Stimulated activated naive CD8-positive, alpha-beta T cell treated with anti-CD3 and anti-CD28 coated beads, Interleukin-15, amount 100 ng/mL, for 72 hours (primary cell): ENCODE data around the gene SBF2.

Experiments used
- ATAC-seq: fragments of 150-1000 bp; cut with Tn5 transposase; 2 replicates; pipeline ENCODE4 v1.10.0; 2021; ENCODE audit warnings: mild to moderate bottlenecking, moderate library complexity
- DNase-seq, 2 donors: peaks; one replicate each; pipeline ENCODE4 v3.0.0; 2021 to 2022
- H3K27ac Mint-ChIP-seq, 2 donors: one replicate each; pipeline ENCODE4 v1.8.0; 2022; ENCODE audit warnings: mild to moderate bottlenecking in 2 of 2, mixed read lengths in 2 of 2, moderate library complexity in 2 of 2
- H3K27me3 Mint-ChIP-seq: one replicate; pipeline ENCODE4 v1.8.0; 2022; ENCODE audit warnings: mixed read lengths
- H3K4me1 Mint-ChIP-seq: one replicate; pipeline ENCODE4 v1.8.0; 2022; ENCODE audit warnings: mild to moderate bottlenecking, mixed read lengths
- H3K4me3 Mint-ChIP-seq, 2 donors: one replicate each; pipeline ENCODE4 v1.8.0; 2022; ENCODE audit warnings: mild to moderate bottlenecking in 2 of 2, mixed read lengths in 2 of 2, moderate library complexity in 1 of 2
- H3K9me3 Mint-ChIP-seq, 2 donors: one replicate each; pipeline ENCODE4 v1.8.0; 2022; ENCODE audit warnings: mixed read lengths in 2 of 2

Gene SBF2

DNA sequence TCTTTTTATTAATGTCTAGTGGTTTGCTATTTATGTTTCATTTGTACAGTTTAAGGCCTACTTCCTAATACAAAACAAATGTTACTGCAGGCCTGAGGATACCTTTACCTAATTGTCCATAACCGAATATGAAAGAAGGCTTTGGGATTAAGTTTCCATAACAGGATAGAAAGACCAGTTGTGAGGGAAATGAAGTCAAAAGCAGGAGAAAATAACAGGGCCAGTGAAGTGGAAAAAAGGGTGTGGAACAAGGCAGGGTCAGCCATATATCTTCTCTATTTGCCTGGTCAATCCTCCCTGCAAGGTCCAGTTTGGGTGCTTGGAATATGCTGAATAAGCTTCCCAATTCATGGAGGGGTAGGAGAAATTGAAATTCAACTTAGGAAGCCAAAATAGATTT, 418.6 kb downstream of the SBF2 start:
- no peaks in the 10 kb centered on the region for H3K4me1 Mint-ChIP-seq
- DNase-seq, result no peak
- H3K27me3 Mint-ChIP-seq, result no peaks in the 10 kb centered on the region
- H3K27ac Mint-ChIP-seq, result no peak overlapping the region
- no peak for ATAC-seq
- H3K4me3 Mint-ChIP-seq, result no peak overlapping the region
- peaks cover 9 to 14% of the 10 kb centered on the region in 2 donors for H3K9me3 Mint-ChIP-seq

GRCh38 chr11:9874466-9874865, 419.6 kb downstream of the SBF2 start:
- H3K27me3 Mint-ChIP-seq, result no peaks in the 10 kb centered on the region
- ATAC-seq (no peak), DNase-seq (no peak)
- H3K4me3 Mint-ChIP-seq, result no peak overlapping the region
- H3K4me1 Mint-ChIP-seq, result no peaks in the 10 kb centered on the region
- H3K9me3 Mint-ChIP-seq, result peaks cover 9 to 14% of the 10 kb centered on the region in 2 donors
- no peak overlapping the region for H3K27ac Mint-ChIP-seq

DNA sequence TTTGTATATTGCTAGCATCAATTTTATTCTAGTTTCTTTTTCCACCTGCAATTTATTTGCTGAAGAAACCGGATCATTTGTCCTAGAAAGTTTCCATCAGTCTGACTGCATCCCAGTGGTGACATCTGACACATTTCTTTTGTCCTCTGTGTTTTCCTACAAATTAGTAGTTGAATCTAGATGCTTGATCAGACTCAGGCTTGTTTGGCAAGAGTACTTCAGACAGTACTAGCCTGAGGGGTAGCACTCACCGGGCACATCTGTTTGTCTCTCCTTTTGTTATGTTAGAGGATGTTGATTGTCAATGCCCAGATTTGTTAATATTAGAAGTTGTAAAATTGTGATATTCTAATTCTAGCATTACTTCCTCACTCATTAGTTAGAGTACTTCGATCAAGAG, 425.4 kb downstream of the SBF2 start:
- no peak overlapping the region for H3K4me3 Mint-ChIP-seq
- H3K27ac Mint-ChIP-seq, result no peak overlapping the region
- no peak for DNase-seq
- H3K9me3 Mint-ChIP-seq, result peaks cover 9 to 10% of the 10 kb centered on the region in 2 donors
- H3K4me1 Mint-ChIP-seq, result no peaks in the 10 kb centered on the region
- H3K27me3 Mint-ChIP-seq, result no peaks in the 10 kb centered on the region
- no peak for ATAC-seq

DNA sequence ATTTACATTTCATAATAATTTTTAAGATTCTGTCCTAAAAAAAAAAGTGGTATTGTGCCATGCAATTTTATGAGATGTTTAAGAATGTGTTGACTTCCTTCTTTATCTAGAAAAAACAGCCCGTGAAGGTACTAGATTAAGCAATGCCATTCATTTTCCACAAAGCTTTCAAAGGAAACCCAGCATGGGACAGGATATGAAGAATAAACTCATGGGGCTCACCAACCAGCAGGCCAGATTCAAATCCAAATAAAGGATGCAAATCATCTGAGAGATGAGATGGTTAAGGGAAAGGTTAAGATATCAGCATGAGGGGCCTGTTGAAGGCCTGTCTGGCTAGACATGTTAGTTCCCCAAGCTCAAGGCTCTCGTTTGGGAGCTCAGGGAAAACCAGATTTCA, 431.0 kb downstream of the SBF2 start:
- Mint-ChIP-seq H3K9me3 (no peaks in the 10 kb centered on the region), H3K27me3 (no peaks in the 10 kb centered on the region), H3K4me3 (no peak overlapping the region), H3K4me1 (peaks cover 35% of the 10 kb centered on the region), H3K27ac (no peak overlapping the region)
- DNase-seq (no peak), ATAC-seq (no peak)

- H3K9me3 Mint-ChIP-seq, result no peaks in the 10 kb centered on the region
- no peak overlapping the region for H3K27ac Mint-ChIP-seq
- peaks cover 36% of the 10 kb centered on the region for H3K4me1 Mint-ChIP-seq
- H3K27me3 Mint-ChIP-seq, result no peaks in the 10 kb centered on the region
- ATAC-seq (peak; percentile 66), DNase-seq (peak; percentile 30 to 45)
- H3K4me3 Mint-ChIP-seq, result no peak overlapping the region
Observed at GRCh38 chr11:9861860-9862725, 431.9 kb downstream of the SBF2 start.

- Mint-ChIP-seq H3K27ac (peak overlapping the region; percentile 61 to 87), H3K27me3 (no peaks in the 10 kb centered on the region), H3K4me3 (peak overlapping the region; percentile 46 to 50), H3K4me1 (peaks cover 36% of the 10 kb centered on the region), H3K9me3 (no peaks in the 10 kb centered on the region)
- DNase-seq (peak; percentile 23 to 46), ATAC-seq (peak; percentile 95)
Observed at GRCh38 chr11:9859554-9860305, 434.3 kb downstream of the SBF2 start.

- Mint-ChIP-seq H3K27ac (peak overlapping the region; percentile 28 to 75), H3K9me3 (no peaks in the 10 kb centered on the region), H3K27me3 (no peaks in the 10 kb centered on the region), H3K4me1 (peaks cover 36% of the 10 kb centered on the region), H3K4me3 (peak overlapping the region; percentile 42 to 50)
- ATAC-seq, result no peak
- no peak for DNase-seq
Observed at GRCh38 chr11:9858822-9859221, 435.2 kb downstream of the SBF2 start.

DNA sequence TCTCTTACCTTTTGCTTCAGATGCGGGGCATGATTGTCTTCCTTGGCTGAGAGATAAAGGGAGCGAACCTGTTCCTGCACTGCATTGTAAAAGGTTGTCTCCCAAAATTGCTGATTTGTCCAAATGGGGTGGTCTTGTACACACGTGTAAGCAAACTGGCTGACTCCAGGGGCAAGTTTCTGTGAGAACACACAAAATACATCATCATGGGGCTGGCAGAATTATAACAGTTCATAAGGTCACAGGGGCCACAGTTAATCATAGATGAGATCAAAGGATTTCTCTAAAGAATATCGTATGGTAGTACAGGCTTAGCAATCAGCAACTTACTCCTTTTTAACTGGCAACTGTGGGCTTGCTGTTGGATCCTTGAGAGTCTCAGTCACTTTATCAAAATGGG, 435.8 kb downstream of the SBF2 start:
- no peak overlapping the region for H3K4me3 Mint-ChIP-seq
- peak overlapping the region in 1 of 2 donors; percentile 32 for H3K27ac Mint-ChIP-seq
- no peaks in the 10 kb centered on the region for H3K27me3 Mint-ChIP-seq
- ATAC-seq, result no peak
- no peak for DNase-seq
- no peaks in the 10 kb centered on the region for H3K9me3 Mint-ChIP-seq
- H3K4me1 Mint-ChIP-seq, result peaks cover 36% of the 10 kb centered on the region

GRCh38 chr11:9855579-9856287, 438.3 kb downstream of the SBF2 start:
- Mint-ChIP-seq H3K4me1 (peaks cover 26% of the 10 kb centered on the region), H3K4me3 (no peak overlapping the region), H3K9me3 (no peaks in the 10 kb centered on the region), H3K27ac (no peak overlapping the region), H3K27me3 (no peaks in the 10 kb centered on the region)
- DNase-seq (no peak), ATAC-seq (no peak)

GRCh38 chr11:9853929-9854552, 440.0 kb downstream of the SBF2 start:
- Mint-ChIP-seq H3K4me3 (no peak overlapping the region), H3K27me3 (no peaks in the 10 kb centered on the region), H3K4me1 (peaks cover 12% of the 10 kb centered on the region), H3K27ac (no peak overlapping the region), H3K9me3 (no peaks in the 10 kb centered on the region)
- DNase-seq (no peak), ATAC-seq (no peak)

DNA sequence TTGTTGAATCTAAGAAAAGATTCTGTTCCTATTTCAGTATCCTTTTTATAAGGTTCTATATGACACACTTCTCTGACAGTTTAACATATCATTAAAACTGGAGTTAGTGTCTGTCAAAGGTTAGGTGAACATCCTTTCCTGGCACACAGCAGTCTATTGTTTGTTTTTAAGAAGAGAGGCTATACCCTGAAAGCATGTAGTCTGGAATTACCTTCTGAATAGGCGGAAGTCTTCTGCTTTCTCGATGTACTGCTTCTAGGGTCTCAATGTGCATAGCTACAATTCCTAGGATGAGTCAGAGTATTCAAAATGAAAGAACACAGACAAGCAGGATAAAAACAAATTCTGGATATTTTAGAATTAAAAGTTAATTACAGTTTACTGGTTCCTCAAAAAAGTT, 441.6 kb downstream of the SBF2 start:
- no peak overlapping the region for H3K27ac Mint-ChIP-seq
- DNase-seq, result no peak
- no peaks in the 10 kb centered on the region for H3K27me3 Mint-ChIP-seq
- ATAC-seq, result no peak
- no peaks in the 10 kb centered on the region for H3K4me1 Mint-ChIP-seq
- no peak overlapping the region for H3K4me3 Mint-ChIP-seq
- H3K9me3 Mint-ChIP-seq, result no peaks in the 10 kb centered on the region

- H3K4me1 Mint-ChIP-seq, result no peaks in the 10 kb centered on the region
- H3K4me3 Mint-ChIP-seq, result no peak overlapping the region
- H3K27me3 Mint-ChIP-seq, result no peaks in the 10 kb centered on the region
- H3K9me3 Mint-ChIP-seq, result no peaks in the 10 kb centered on the region
- no peak overlapping the region for H3K27ac Mint-ChIP-seq
- DNase-seq, result no peak
- ATAC-seq, result no peak
Observed at GRCh38 chr11:9851366-9851765, 442.7 kb downstream of the SBF2 start.

- DNase-seq (no peak), ATAC-seq (no peak)
- Mint-ChIP-seq H3K27ac (no peak overlapping the region), H3K4me1 (peaks cover 5% of the 10 kb centered on the region), H3K9me3 (no peaks in the 10 kb centered on the region), H3K27me3 (no peaks in the 10 kb centered on the region), H3K4me3 (no peak overlapping the region)
Observed at GRCh38 chr11:9850224-9850895, 443.7 kb downstream of the SBF2 start.

DNA sequence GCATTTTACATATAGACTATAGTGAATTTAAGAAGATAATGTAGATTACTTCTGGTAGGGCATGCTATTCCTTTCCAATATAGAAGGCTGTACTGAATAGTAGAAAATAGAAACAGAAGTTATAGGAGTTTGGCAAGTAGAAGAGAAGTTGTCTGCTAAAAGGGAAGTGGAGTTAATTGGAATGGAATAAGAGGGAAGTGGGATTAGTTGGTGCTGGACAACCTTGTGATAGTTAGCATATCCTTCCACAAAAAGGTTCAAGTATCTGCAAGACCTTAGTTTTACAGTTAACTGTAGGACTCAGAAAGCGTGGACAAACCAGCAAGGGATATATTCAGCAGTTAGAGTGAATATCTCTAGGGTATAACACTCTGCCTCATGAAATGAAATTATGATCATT, 444.6 kb downstream of the SBF2 start:
- H3K9me3 Mint-ChIP-seq, result no peaks in the 10 kb centered on the region
- no peak overlapping the region for H3K27ac Mint-ChIP-seq
- no peak for ATAC-seq
- no peak for DNase-seq
- no peaks in the 10 kb centered on the region for H3K27me3 Mint-ChIP-seq
- H3K4me1 Mint-ChIP-seq, result peaks cover 5% of the 10 kb centered on the region
- H3K4me3 Mint-ChIP-seq, result no peak overlapping the region

- Mint-ChIP-seq H3K27ac (no peak overlapping the region), H3K27me3 (no peaks in the 10 kb centered on the region), H3K4me1 (peaks cover 12% of the 10 kb centered on the region), H3K4me3 (no peak overlapping the region), H3K9me3 (peaks cover 0 to 1% of the 10 kb centered on the region in 2 donors)
- no peak for ATAC-seq
- DNase-seq, result no peak
Observed at GRCh38 chr11:9847636-9848035, 446.4 kb downstream of the SBF2 start.
